ENCODE results near the gene IFT88. TPM values are rescaled to one million over a fixed set of nuclear protein-coding genes. Genes with fewer than 3 reads are reported as not detected.

Gene IFT88
- total RNA-seq, 1 experiment from 2014 or later, result 5.2 TPM

DNA sequence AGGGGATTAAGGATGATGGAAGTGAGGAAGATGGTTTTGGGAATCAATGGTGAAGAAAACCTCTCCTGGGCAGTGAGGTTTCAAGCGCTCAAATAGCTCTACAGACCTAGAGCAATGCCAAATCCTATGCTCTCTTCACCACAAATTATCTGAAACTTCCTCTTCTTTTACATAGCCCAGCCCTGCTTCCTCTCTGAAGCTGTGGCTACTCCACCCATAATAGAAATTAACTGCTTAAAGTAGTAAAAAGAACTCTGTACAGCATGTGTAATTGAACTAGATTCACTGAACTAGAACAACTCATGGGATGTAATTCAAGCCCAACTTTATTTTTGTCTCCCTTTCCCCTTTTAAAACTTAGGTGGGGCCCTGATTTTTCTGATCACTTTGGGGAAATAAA, 20.4 kb upstream of the IFT88 start:
- H4K20me1 ChIP-seq (ENCODE audit: control insufficient read depth, insufficient read depth, insufficient read length), result no peaks in the 10 kb centered on the region
- no peaks in the 10 kb centered on the region for H3K79me1 ChIP-seq (ENCODE audit: insufficient read depth, low read depth, low read length, poor library complexity, severe bottlenecking)
- H3K4me3 Mint-ChIP-seq, result no peak overlapping the region
- no peak overlapping the region for H2AK5ac ChIP-seq (ENCODE audit: insufficient read length, low read length)
- no peaks in the 10 kb centered on the region for H3K23me2 ChIP-seq (ENCODE audit: insufficient read length, low read depth, low read length, poor library complexity, severe bottlenecking)
- H3K4me1 ChIP-seq (ENCODE audit: insufficient read depth, low read length), result no peaks in the 10 kb centered on the region
- no peak overlapping the region for H2BK12ac ChIP-seq (ENCODE audit: insufficient read length, low read depth, low read length)
- H2BK120ac ChIP-seq (ENCODE audit: low read depth, low read length, poor library complexity, severe bottlenecking), result no peak overlapping the region
- no peak overlapping the region for H3K4me2 ChIP-seq (ENCODE audit: insufficient read depth, insufficient read length, low read length)
- no peak overlapping the region for H2AFZ ChIP-seq (ENCODE audit: low read length)
- H3K23ac ChIP-seq (ENCODE audit: insufficient read length, low read depth, low read length), result no peak overlapping the region
- no peaks in the 10 kb centered on the region for H3K9me3 Mint-ChIP-seq
- H3K4me1 Mint-ChIP-seq, result peaks cover 10 to 13% of the 10 kb centered on the region in 2 experiments
- no CpG with 5 or more reads among the region's 1 CpG for WGBS (ENCODE audit: extremely low coverage, insufficient read length, low lambda C conversion rate)
- peaks cover 2% of the 10 kb centered on the region; the same call in 1 of the 2 replicates for H3K27me3 Mint-ChIP-seq (ENCODE audit: low read depth)
- no peak overlapping the region for H3K27ac Mint-ChIP-seq
- no peak overlapping the region for H3T11ph ChIP-seq (ENCODE audit: low read length)
- no peaks in the 10 kb centered on the region for H3K36me3 Mint-ChIP-seq (ENCODE audit: insufficient read depth in 1 of 3, low read depth in 3 of 3)
- H3K9ac ChIP-seq (ENCODE audit: extremely low read depth, insufficient read length, low read length), result no peak overlapping the region
- no peak overlapping the region for H3K18ac ChIP-seq (ENCODE audit: insufficient read length, low read depth, low read length)
- no peaks in the 10 kb centered on the region for H3K79me2 ChIP-seq (ENCODE audit: insufficient read depth, low read length)
- DNase-seq, result no peak
- H2BK15ac ChIP-seq (ENCODE audit: low read depth, low read length), result no peak overlapping the region
- H3K27me3 ChIP-seq (ENCODE audit: insufficient read depth, low read length), result no peaks in the 10 kb centered on the region
- no peak overlapping the region for H2BK20ac ChIP-seq (ENCODE audit: low read depth, low read length, poor library complexity, severe bottlenecking)
- H3K56ac ChIP-seq (ENCODE audit: insufficient read length, low read depth, low read length), result no peak overlapping the region
- H4K5ac ChIP-seq (ENCODE audit: insufficient read length, low read depth, low read length), result no peak overlapping the region
- H2BK5ac ChIP-seq (ENCODE audit: insufficient read length, low read length), result no peak overlapping the region
- no peaks in the 10 kb centered on the region for H3K9me3 ChIP-seq (ENCODE audit: control insufficient read depth, low read depth, low read length)
- H3K27ac ChIP-seq (ENCODE audit: insufficient read length, low read depth, low read length), result no peak overlapping the region
- H3K14ac ChIP-seq (ENCODE audit: insufficient read depth, low read length), result no peak overlapping the region
- no peak overlapping the region for H4K91ac ChIP-seq (ENCODE audit: insufficient read length, low read depth, low read length)
- H3K4ac ChIP-seq (ENCODE audit: low read depth, low read length), result no peak overlapping the region
- H4K8ac ChIP-seq (replicated peaks; ENCODE audit: insufficient read length, low read depth, low read length), result no peak overlapping the region
- TF ChIP-seq, protein P1, sequence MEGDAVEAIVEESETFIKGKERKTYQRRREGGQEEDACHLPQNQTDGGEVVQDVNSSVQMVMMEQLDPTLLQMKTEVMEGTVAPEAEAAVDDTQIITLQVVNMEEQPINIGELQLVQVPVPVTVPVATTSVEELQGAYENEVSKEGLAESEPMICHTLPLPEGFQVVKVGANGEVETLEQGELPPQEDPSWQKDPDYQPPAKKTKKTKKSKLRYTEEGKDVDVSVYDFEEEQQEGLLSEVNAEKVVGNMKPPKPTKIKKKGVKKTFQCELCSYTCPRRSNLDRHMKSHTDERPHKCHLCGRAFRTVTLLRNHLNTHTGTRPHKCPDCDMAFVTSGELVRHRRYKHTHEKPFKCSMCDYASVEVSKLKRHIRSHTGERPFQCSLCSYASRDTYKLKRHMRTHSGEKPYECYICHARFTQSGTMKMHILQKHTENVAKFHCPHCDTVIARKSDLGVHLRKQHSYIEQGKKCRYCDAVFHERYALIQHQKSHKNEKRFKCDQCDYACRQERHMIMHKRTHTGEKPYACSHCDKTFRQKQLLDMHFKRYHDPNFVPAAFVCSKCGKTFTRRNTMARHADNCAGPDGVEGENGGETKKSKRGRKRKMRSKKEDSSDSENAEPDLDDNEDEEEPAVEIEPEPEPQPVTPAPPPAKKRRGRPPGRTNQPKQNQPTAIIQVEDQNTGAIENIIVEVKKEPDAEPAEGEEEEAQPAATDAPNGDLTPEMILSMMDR (conservative IDR thresholded peaks at IDR 0.05), result no peak

Data from H9 (cell line).